Measurements from ENCODE around the gene ANKRD36B.
"Not testable (repeated sequence)": the region's sequence is repeated elsewhere in the genome, so short reads cannot be mapped to it uniquely, and the experiment has no call there.

ANKRD36B gene

DNA sequence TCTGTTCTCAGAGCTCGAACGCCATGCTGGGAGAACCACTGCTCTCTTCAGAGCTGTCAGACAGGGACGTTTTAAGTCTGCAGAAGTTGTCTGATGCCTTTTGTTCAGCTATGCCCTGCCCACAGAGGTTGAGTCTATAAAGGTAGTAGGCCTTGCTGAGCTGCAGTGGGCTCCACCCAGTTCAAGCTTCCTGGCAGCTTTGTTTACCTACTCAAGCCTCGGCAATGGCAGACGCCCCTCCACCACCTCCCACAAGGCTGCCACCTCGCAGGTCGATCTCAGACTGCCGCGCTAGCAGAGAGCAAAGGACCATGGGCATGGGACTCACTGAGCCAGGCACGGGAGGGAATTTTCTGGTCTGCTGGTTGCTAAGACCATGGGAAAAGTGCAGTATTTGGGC is 11.9 kb upstream of the ANKRD36B start:
- H3K36me3 ChIP-seq (ENCODE audit: control insufficient read depth, insufficient read depth, low read length); H3K4me3 ChIP-seq (ENCODE audit: low read length); H3K4me1 ChIP-seq (ENCODE audit: control insufficient read depth, insufficient read depth, low read length); H3K27me3 ChIP-seq (ENCODE audit: control insufficient read depth, insufficient read depth, low read length); H3K9ac ChIP-seq (ENCODE audit: low read length); H3K27ac ChIP-seq (ENCODE audit: low read depth, low read length): not testable (repeated sequence)

DNA sequence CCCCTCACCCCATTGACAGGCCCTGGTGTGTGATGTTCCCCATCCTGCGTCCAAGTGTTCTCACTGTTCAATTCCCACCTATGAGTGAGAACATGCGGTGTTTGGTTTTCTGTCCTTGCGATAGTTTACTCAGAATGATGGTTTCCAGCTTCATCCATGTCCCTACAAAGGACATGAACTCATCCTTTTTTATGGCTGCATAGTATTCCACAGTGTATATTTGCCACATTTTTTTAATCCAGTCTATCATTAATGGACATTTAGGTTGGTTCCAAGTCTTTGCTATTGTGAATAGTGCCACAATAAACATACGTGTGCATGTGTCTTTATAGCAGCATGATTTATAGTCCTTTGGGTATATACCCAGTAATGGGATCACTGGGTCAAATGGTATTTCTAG is 6.5 kb upstream of the ANKRD36B start:
- not testable (repeated sequence) for H3K27ac ChIP-seq (ENCODE audit: low read depth, low read length); H3K4me1 ChIP-seq (ENCODE audit: control insufficient read depth, insufficient read depth, low read length); H3K27me3 ChIP-seq (ENCODE audit: control insufficient read depth, insufficient read depth, low read length); H3K4me3 ChIP-seq (ENCODE audit: low read length); H3K9ac ChIP-seq (ENCODE audit: low read length); H3K36me3 ChIP-seq (ENCODE audit: control insufficient read depth, insufficient read depth, low read length)

DNA sequence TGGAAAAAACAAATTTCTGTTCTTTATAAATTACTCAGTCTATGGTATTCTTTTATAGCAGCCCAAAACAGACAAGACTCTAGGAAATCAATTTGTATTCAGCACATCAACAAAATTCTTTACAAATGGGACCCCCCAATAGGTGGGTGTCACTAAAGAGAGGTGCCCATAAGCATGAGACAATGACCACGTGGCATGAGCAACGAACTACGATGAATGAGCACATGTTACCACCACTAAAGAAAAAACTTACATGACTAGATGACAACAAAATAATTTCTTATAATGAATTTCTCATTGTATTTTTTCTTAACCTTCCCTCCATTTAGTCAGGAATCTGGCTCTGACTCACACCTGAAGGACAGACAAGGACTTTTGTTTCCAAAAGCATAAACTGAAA is 3.8 kb upstream of the ANKRD36B start:
- H3K27ac ChIP-seq (ENCODE audit: low read depth, low read length); H3K36me3 ChIP-seq (ENCODE audit: control insufficient read depth, insufficient read depth, low read length); H3K4me1 ChIP-seq (ENCODE audit: control insufficient read depth, insufficient read depth, low read length); H3K4me3 ChIP-seq (ENCODE audit: low read length); H3K9ac ChIP-seq (ENCODE audit: low read length); H3K27me3 ChIP-seq (ENCODE audit: control insufficient read depth, insufficient read depth, low read length): not testable (repeated sequence)

DNA sequence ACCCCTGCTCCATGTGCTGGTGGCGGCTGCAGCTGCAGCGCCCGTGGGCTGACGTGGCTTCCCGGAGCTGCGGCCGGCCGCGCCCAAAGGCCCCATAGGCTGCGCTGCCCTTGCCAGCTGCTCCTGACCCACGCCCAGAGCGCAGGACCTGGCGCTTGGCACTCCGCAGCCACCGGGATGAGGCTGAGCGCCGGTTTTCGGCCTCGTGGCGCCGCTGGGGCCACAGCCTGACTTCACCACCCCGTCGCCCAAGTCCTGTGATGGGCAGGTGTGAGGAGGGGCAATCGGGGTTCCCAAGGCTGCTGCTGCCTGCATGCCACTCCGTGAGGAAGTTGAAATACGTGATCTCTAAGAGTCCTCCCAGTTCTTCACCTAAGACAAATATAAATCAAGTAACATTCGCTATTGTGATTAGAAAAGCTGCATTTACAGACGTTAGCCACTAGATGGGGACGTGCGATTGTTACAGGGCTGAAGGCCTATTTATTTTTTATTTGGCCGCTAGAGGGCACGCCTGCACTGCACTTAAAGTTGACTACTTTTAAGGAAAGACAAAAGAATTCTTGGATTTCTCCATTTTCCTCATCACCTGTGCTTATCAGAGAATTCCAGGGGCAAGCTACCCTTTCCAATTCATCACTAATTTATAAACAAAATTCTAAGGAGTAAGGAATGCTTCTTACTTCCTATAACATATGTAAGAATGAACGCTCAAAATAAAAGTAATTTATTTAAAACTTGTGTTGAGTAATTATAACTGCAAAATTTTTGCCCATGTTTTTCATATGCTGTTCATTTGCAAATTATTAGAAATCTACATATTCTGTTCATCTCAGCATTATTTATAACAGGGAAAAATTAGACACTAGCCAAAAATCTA is 1.1 kb upstream of the ANKRD36B start:
- Histone ChIP-seq H3K4me3 (ENCODE audit: low read length) (peak overlapping the region; percentile 82), H3K9ac (ENCODE audit: low read length) (peak overlapping the region; percentile 73), H3K27ac (ENCODE audit: low read depth, low read length) (peak overlapping the region; percentile 94)
- not testable (repeated sequence) for H3K36me3 ChIP-seq (ENCODE audit: control insufficient read depth, insufficient read depth, low read length); H3K4me1 ChIP-seq (ENCODE audit: control insufficient read depth, insufficient read depth, low read length); H3K27me3 ChIP-seq (ENCODE audit: control insufficient read depth, insufficient read depth, low read length)

DNA sequence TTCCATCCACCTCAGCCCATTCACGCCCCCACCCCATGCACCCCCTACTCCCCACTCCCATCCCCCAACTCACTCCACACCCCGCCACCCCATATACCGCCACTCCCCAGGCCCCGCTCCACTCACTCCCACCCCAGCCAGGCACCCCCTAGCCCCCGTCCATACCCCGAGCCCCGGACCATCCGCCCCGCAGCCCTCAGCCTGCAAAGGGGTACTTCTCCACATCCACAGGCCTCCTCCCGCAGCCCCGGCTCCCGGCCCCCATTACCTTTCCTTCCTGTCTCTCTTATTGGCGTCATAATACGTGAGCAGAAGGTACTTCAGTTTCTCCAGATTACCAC is 450 bp downstream of the ANKRD36B start:
- H3K27ac ChIP-seq (ENCODE audit: low read depth, low read length) = peak overlapping the region; percentile 69

DNA sequence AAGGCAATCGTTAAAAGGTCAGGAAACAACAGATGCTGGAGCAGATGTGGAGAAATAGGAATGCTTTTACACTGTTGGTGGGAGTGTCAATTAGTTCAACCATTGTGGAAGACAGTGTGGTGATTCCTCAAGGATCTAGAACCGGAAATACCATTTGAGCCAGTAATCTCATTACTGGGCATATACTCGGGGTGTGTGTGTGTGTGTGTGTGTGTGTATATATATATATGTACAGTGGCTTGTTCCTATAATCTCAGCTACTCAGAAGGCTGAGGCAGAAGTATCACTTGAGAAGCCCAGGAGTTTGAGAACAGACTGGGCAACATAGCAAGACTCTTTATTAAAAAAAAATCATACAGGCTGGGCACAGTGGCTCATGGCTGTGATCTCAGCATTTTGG is 24.0 kb downstream of the ANKRD36B start:
- not testable (repeated sequence) for H3K27me3 ChIP-seq (ENCODE audit: control insufficient read depth, insufficient read depth, low read length); H3K4me1 ChIP-seq (ENCODE audit: control insufficient read depth, insufficient read depth, low read length); H3K9ac ChIP-seq (ENCODE audit: low read length); H3K4me3 ChIP-seq (ENCODE audit: low read length); H3K27ac ChIP-seq (ENCODE audit: low read depth, low read length); H3K36me3 ChIP-seq (ENCODE audit: control insufficient read depth, insufficient read depth, low read length)

More for the DNA sequence above, 450 bp downstream of the ANKRD36B start:
- peak overlapping the region; percentile 10 for H3K9ac ChIP-seq (ENCODE audit: low read length)
- not testable (repeated sequence) for H3K27me3 ChIP-seq (ENCODE audit: control insufficient read depth, insufficient read depth, low read length); H3K4me1 ChIP-seq (ENCODE audit: control insufficient read depth, insufficient read depth, low read length); H3K36me3 ChIP-seq (ENCODE audit: control insufficient read depth, insufficient read depth, low read length)
- peak overlapping the region; percentile 76 for H3K4me3 ChIP-seq (ENCODE audit: low read length)

DNA sequence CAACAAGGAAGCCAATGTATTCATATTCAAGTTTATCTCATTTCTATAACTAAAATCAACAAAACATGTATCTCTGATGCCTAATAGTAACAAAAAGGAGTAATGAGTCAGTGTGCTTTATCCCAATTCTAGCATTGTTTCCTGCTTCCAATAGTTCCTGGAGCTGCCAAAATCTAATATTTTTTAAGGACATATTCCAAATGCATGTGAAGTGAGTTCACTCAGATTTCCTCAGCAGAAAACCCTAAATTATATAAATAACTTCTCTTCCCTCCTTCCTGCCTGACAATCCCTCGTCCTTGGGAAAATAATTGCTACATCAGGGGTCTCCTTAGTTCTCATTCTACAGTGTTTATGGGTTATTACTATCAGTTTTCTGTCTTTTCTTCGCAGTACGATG is 37.3 kb downstream of the ANKRD36B start:
- H3K4me3 ChIP-seq (ENCODE audit: low read length); H3K27ac ChIP-seq (ENCODE audit: low read depth, low read length); H3K4me1 ChIP-seq (ENCODE audit: control insufficient read depth, insufficient read depth, low read length); H3K9ac ChIP-seq (ENCODE audit: low read length); H3K27me3 ChIP-seq (ENCODE audit: control insufficient read depth, insufficient read depth, low read length); H3K36me3 ChIP-seq (ENCODE audit: control insufficient read depth, insufficient read depth, low read length): not testable (repeated sequence)

DNA sequence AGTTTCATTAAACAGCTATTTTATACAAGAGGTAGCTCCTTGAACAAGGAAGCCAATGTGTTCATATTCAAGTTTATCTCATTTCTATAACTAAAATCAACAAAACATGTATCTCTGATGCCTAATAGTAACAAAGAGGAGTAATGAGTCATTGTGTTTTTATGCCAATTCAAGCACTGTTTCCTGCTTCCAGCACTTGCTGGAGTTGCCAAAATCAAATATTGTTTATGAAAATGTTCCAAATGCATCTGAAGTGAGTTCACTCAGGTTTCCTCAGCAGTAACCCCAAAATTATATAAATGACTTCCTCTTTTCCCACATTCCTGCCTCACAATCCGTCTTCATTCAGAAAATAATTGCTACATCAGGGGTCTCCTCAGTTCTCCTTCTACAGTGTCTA is 39.2 kb downstream of the ANKRD36B start:
- not testable (repeated sequence) for H3K36me3 ChIP-seq (ENCODE audit: control insufficient read depth, insufficient read depth, low read length); H3K9ac ChIP-seq (ENCODE audit: low read length); H3K4me3 ChIP-seq (ENCODE audit: low read length); H3K27me3 ChIP-seq (ENCODE audit: control insufficient read depth, insufficient read depth, low read length); H3K4me1 ChIP-seq (ENCODE audit: control insufficient read depth, insufficient read depth, low read length); H3K27ac ChIP-seq (ENCODE audit: low read depth, low read length)

DNA sequence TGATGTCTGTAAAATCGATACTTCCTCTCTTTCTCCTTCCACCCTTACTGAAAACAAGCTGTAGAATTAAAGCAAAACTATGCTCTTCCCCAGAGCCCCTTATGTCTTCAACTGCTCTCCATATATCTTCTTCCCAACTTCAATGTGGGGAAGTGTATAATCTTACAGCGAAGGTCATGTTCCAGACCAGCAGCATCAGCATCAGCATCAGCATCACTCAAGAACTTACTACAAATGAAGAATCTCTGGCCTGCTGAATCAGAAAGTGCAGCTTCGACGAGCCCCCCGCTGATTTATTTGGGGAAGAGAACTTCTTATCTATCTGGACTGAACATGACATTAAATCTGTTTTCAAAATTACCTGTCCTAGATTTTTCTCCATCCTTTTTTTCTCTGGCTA is 40.6 kb downstream of the ANKRD36B start:
- not testable (repeated sequence) for H3K4me3 ChIP-seq (ENCODE audit: low read length); H3K9ac ChIP-seq (ENCODE audit: low read length); H3K27ac ChIP-seq (ENCODE audit: low read depth, low read length); H3K4me1 ChIP-seq (ENCODE audit: control insufficient read depth, insufficient read depth, low read length); H3K36me3 ChIP-seq (ENCODE audit: control insufficient read depth, insufficient read depth, low read length); H3K27me3 ChIP-seq (ENCODE audit: control insufficient read depth, insufficient read depth, low read length)

DNA sequence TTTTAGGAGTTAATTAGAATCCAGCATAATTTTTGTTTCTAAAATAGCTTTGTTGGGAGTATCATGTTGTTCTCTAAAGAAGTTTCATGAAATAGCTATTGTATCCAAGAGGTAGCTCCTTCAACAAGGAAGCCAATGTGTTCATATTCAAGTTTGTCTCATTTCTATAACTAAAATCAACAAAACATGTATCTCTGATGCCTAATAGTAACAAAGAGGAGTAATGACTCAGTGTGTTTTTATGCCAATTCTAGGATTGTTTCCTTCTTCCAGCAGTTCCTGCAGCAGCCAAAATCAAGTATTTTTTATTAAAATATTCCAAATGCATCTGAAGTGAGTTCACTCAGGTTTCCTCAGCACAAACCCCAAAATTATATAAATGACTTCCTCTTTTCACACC is 41.1 kb downstream of the ANKRD36B start:
- not testable (repeated sequence) for H3K9ac ChIP-seq (ENCODE audit: low read length); H3K4me1 ChIP-seq (ENCODE audit: control insufficient read depth, insufficient read depth, low read length); H3K27me3 ChIP-seq (ENCODE audit: control insufficient read depth, insufficient read depth, low read length); H3K27ac ChIP-seq (ENCODE audit: low read depth, low read length); H3K36me3 ChIP-seq (ENCODE audit: control insufficient read depth, insufficient read depth, low read length); H3K4me3 ChIP-seq (ENCODE audit: low read length)

DNA sequence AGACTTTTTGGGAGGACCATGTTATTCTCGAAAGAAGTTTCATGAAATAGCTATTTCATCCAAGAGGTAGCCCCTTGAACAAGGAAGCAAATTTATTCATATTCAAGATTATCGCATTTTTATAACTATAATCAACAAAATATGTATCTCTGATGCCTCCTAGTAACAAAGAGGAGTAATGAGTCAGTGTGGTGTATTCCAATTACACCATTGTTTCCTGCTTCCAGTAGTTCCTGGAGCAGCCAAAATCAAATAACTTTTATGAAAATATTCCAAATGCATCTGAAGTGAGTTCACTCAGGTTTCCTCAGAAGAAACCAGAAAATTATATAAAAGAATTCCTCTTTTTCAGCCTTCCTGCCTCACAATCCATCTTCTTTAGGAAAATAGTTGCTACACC is 43.0 kb downstream of the ANKRD36B start:
- H3K36me3 ChIP-seq (ENCODE audit: control insufficient read depth, insufficient read depth, low read length) = no peaks in the 10 kb centered on the region
- no peak overlapping the region for H3K27ac ChIP-seq (ENCODE audit: low read depth, low read length)

DNA sequence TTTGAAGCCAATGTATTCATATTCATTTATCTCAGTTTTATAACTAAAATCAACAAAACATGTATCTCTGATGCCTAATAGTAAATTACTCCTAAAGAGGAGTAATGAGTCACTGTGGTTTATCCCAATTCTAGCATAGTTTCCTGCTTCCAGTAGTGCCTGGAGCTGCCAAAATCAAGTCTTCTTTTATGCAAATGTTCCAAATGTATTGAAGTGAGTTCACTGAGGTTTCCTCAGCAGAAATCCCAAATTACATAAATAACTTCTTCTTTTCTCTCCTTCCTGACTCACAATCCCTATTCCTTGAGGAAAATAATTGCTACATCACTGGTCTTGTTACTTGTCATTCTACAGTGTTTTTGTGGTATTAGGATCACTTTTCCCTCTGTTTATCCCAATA is 44.8 kb downstream of the ANKRD36B start:
- not testable (repeated sequence) for H3K9ac ChIP-seq (ENCODE audit: low read length); H3K27ac ChIP-seq (ENCODE audit: low read depth, low read length); H3K27me3 ChIP-seq (ENCODE audit: control insufficient read depth, insufficient read depth, low read length); H3K4me1 ChIP-seq (ENCODE audit: control insufficient read depth, insufficient read depth, low read length); H3K36me3 ChIP-seq (ENCODE audit: control insufficient read depth, insufficient read depth, low read length); H3K4me3 ChIP-seq (ENCODE audit: low read length)

More for the DNA sequence above, 43.0 kb downstream of the ANKRD36B start:
- no peak overlapping the region for H3K4me3 ChIP-seq (ENCODE audit: low read length)
- no peaks in the 10 kb centered on the region for H3K4me1 ChIP-seq (ENCODE audit: control insufficient read depth, insufficient read depth, low read length)
- no peaks in the 10 kb centered on the region for H3K27me3 ChIP-seq (ENCODE audit: control insufficient read depth, insufficient read depth, low read length)
- no peak overlapping the region for H3K9ac ChIP-seq (ENCODE audit: low read length)

DNA sequence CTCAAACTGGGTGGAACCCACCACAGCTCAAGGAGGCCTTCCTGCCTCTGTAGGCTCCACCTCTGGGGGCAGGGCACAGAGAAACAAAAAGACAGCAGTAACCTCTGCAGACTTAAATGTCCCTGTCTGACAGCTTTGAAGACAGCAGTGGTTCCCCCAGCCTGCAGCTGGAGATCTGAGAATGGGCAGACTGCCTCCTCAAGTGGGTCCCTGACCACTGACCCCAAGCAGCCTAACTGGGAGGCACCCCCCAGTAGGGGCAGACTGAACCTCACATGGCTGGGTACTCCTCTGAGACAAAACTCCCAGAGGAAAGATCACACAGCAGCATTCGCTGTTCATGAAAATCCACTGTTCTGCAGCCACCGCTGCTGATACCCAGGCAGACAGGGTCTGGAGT is 63.8 kb downstream of the ANKRD36B start:
- H3K27me3 ChIP-seq (ENCODE audit: control insufficient read depth, insufficient read depth, low read length); H3K4me3 ChIP-seq (ENCODE audit: low read length); H3K36me3 ChIP-seq (ENCODE audit: control insufficient read depth, insufficient read depth, low read length); H3K4me1 ChIP-seq (ENCODE audit: control insufficient read depth, insufficient read depth, low read length); H3K27ac ChIP-seq (ENCODE audit: low read depth, low read length); H3K9ac ChIP-seq (ENCODE audit: low read length): not testable (repeated sequence)
